SU-DHL-6 (cell line): ENCODE results near the gene CAPZA2.

Source experiments
- CTCF ChIP-seq: fragments of 200-600 bp; sonication (generic); IDR thresholded peaks from one replicate; pipeline ENCODE4 v1.5.1; 2017; ENCODE audit warnings: antibody characterized with exemption, mild to moderate bottlenecking, low read length, moderate library complexity; ENCODE audit not compliant: insufficient read depth, poor library complexity, severe bottlenecking
- EZH2phosphoT487 ChIP-seq: fragments of 200-600 bp; sonication (generic), shearing (Covaris generic); conservative IDR thresholded peaks from 2 replicates; pipeline ENCODE4 v1.6.1; 2018; ENCODE audit warnings: mild to moderate bottlenecking, antibody characterized with exemption, low read length, moderate library complexity, mixed read lengths

- TF ChIP-seq CTCF: no peak
- TF ChIP-seq EZH2phosphoT487: no peak
Measured at GRCh38 chr7:116859323-116859722, 3.1 kb upstream of the CAPZA2 start.
